Glutamatergic neuron (in vitro differentiated cells): ENCODE data around the gene LDHAL6B. TPM values are rescaled to one million over a fixed set of nuclear protein-coding genes. Genes with fewer than 3 reads are reported as not detected.

Experiments
- DNase-seq: peaks from one replicate; pipeline ENCODE4 v3.0.0; 2022
- H3K27ac Mint-ChIP-seq: one replicate; pipeline ENCODE4 v1.8.0; 2020; ENCODE audit warnings: mild to moderate bottlenecking, mixed read lengths, inconsistent platforms; ENCODE audit not compliant: unreplicated experiment
- H3K27me3 Mint-ChIP-seq: one replicate; pipeline ENCODE4 v1.8.0; 2020; ENCODE audit warnings: mild to moderate bottlenecking, moderate library complexity, mixed read lengths, inconsistent platforms; ENCODE audit not compliant: unreplicated experiment
- H3K36me3 Mint-ChIP-seq: one replicate; pipeline ENCODE4 v1.8.0; 2020; ENCODE audit warnings: mild to moderate bottlenecking, mixed read lengths, inconsistent platforms; ENCODE audit not compliant: unreplicated experiment
- H3K4me1 Mint-ChIP-seq: one replicate; pipeline ENCODE4 v1.8.0; 2020; ENCODE audit warnings: mild to moderate bottlenecking, low read depth, mixed read lengths, inconsistent platforms; ENCODE audit not compliant: unreplicated experiment
- H3K4me3 Mint-ChIP-seq: one replicate; pipeline ENCODE4 v1.8.0; 2020; ENCODE audit warnings: mild to moderate bottlenecking, mixed read lengths, inconsistent platforms; ENCODE audit not compliant: unreplicated experiment
- H3K9me3 Mint-ChIP-seq: one replicate; pipeline ENCODE4 v1.8.0; 2020; ENCODE audit warnings: mild to moderate bottlenecking, moderate library complexity, mixed read lengths, inconsistent platforms; ENCODE audit not compliant: unreplicated experiment
- total RNA-seq: library from RNA; stranded (reverse); fragmentation: NEBNext Ultra II Directional; extraction: Animal tissue kit (Norgen Biotek cat#: 25700); gene quantifications from one replicate; pipeline ENCODE4 v1.2.1, GENCODE V29; 2021; ENCODE audit not compliant: unreplicated experiment
- TF ChIP-seq, protein P1 (sequence below): fragments of 200-600 bp; sonication (generic); IDR thresholded peaks from one replicate; pipeline ENCODE4 v1.5.0; 2021; ENCODE audit not compliant: partially characterized antibody, unreplicated experiment

The LDHAL6B gene
- total RNA-seq, 1 donor from 2014 or later = not detected

DNA sequence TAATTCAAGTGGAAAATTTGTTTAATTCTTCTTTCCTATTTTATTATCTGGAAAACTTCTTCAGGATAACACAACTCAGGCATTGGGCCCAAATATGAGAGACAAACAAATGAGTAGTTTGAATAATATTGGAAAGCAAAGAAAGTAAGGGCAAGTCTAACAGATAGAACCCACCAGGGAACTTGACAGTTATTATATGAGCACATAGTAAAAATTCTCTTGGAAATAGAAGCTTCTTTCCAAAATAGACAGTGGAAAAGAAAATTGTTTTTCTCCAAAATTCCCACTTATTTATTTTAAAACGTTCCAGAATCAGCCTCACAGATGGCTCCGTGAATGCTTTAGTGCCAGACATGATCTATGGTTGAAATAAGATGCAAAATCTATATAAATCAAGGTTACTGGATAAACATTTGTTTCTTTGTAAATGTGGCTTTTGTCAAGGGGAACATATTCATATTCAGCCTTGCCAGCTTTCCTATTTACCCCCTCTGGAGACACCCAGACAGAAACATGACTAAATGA, 23.9 kb downstream of the LDHAL6B start:
- Mint-ChIP-seq H3K4me3 (no peak overlapping the region), H3K27ac (no peak overlapping the region), H3K4me1 (no peaks in the 10 kb centered on the region), H3K27me3 (peaks cover 3% of the 10 kb centered on the region), H3K36me3 (no peaks in the 10 kb centered on the region), H3K9me3 (peaks cover 2% of the 10 kb centered on the region)
- DNase-seq = no peak
- TF ChIP-seq, protein P1, sequence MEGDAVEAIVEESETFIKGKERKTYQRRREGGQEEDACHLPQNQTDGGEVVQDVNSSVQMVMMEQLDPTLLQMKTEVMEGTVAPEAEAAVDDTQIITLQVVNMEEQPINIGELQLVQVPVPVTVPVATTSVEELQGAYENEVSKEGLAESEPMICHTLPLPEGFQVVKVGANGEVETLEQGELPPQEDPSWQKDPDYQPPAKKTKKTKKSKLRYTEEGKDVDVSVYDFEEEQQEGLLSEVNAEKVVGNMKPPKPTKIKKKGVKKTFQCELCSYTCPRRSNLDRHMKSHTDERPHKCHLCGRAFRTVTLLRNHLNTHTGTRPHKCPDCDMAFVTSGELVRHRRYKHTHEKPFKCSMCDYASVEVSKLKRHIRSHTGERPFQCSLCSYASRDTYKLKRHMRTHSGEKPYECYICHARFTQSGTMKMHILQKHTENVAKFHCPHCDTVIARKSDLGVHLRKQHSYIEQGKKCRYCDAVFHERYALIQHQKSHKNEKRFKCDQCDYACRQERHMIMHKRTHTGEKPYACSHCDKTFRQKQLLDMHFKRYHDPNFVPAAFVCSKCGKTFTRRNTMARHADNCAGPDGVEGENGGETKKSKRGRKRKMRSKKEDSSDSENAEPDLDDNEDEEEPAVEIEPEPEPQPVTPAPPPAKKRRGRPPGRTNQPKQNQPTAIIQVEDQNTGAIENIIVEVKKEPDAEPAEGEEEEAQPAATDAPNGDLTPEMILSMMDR = no peak

DNA sequence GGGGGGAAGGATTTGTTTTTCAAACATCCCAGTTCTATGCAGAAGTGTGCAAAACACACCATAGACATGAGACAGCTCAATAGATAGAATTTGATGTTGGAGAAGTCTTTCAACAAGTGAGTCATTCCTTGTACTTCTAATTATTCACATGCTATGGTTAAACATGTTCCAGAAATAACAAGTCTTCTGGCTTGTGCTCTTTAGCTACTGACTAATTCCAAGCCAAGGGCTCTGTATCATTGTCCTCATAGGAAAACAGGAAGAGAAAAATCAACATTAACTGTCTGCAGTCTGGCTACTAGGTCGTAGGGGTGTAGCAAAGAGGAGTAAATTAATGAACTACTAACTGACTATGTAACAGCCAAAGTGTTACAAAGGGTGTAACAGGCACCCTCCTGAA, 25.8 kb downstream of the LDHAL6B start:
- H3K9me3 Mint-ChIP-seq = peaks cover 2% of the 10 kb centered on the region
- no peak overlapping the region for H3K4me3 Mint-ChIP-seq
- H3K27ac Mint-ChIP-seq = no peak overlapping the region
- H3K27me3 Mint-ChIP-seq = peaks cover 3% of the 10 kb centered on the region
- TF ChIP-seq, protein P1 = no peak
- no peaks in the 10 kb centered on the region for H3K4me1 Mint-ChIP-seq
- no peak for DNase-seq
- no peaks in the 10 kb centered on the region for H3K36me3 Mint-ChIP-seq

DNA sequence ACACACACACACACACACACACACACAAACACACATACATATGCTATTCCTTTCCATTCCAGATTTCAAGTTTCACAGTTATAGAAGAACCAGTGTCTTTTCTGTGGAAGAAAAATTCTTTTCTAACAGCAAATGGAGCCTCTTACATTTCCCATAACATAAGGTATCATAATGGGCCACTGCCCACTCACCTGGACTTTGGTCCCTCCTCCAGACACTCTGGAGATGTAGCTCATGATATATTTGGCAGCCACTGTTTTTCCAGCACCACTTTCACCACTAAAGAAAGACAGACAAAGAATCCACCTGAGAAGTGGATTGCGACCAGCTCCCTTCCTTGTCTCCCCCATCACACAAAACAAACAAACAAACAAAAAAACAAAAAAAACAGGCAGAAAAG, 29.8 kb downstream of the LDHAL6B start:
- Mint-ChIP-seq H3K36me3 (no peaks in the 10 kb centered on the region), H3K4me3 (no peak overlapping the region), H3K27ac (no peak overlapping the region), H3K4me1 (peaks cover 5% of the 10 kb centered on the region), H3K9me3 (peaks cover 2% of the 10 kb centered on the region), H3K27me3 (peaks cover 3% of the 10 kb centered on the region)
- TF ChIP-seq, protein P1 = no peak
- DNase-seq = no peak

DNA sequence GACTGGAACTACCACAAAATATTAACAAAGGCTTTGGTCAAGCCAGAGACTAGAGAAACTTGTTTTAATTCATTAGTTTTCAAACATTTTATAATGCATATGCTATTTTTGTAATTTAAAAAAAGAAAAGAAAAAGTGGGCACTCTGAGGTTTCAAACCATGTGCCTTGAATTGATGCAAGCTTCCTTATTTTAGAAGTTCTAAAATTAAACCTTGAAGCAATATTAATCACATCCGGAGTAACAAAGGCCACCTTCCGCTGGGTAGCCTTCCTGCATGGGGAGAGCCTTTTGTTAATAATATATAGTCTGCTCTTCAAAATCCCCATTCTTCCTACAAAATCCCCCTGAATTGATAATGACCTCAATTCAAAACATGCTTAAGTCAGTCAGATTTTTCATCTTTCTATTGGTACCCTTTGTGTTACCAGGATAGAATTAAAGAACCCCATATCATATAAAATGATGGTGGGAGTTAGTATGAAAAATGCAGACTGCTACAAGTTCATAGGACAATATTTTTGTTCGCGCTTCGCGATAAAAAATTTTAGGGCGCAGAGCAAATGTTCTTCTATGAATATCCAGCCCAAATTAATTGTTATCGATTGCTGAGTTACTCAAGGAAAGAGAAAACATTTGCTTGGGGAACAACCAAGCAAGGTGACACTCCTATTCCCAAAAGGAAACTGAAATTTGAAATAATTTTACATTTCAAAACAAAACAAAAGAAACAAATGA, 30.6 kb downstream of the LDHAL6B start:
- DNase-seq = no peak
- no peak overlapping the region for H3K27ac Mint-ChIP-seq
- peaks cover 2% of the 10 kb centered on the region for H3K9me3 Mint-ChIP-seq
- H3K4me1 Mint-ChIP-seq = peaks cover 5% of the 10 kb centered on the region
- TF ChIP-seq, protein P1 = no peak
- no peak overlapping the region for H3K4me3 Mint-ChIP-seq
- H3K36me3 Mint-ChIP-seq = no peaks in the 10 kb centered on the region
- H3K27me3 Mint-ChIP-seq = peaks cover 3% of the 10 kb centered on the region

DNA sequence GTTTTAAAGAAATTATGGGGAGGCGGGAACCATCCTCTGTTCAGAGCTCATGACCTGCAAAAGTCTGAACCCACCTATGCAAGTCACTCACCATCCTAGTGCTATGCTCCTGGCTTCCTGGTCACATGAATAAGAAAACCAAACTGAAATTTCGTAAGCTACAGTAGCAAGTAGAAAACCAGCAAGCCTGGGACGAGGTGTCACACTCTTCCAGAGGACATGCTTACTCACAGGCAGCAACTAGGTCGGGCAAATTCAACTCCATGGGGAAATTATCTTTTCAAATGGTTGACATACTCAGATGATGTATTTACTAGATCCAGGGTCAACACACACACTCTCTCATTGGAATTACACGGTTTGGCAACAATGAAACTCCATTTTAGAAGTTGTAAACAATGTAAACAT, 31.3 kb downstream of the LDHAL6B start:
- no peak for DNase-seq
- TF ChIP-seq, protein P1 = no peak
- H3K4me3 Mint-ChIP-seq = no peak overlapping the region
- peaks cover 2% of the 10 kb centered on the region for H3K9me3 Mint-ChIP-seq
- H3K27ac Mint-ChIP-seq = no peak overlapping the region
- no peaks in the 10 kb centered on the region for H3K36me3 Mint-ChIP-seq
- H3K27me3 Mint-ChIP-seq = peaks cover 3% of the 10 kb centered on the region
- peaks cover 5% of the 10 kb centered on the region for H3K4me1 Mint-ChIP-seq
